ENCODE measurements around the gene YIPF4. TPM values are rescaled to one million over a fixed set of nuclear protein-coding genes. Genes with fewer than 3 reads are reported as not detected.
"Not testable (repeated sequence)": the region's sequence is repeated elsewhere in the genome, so short reads cannot be mapped to it uniquely, and the experiment has no call there.

The YIPF4 gene
- total RNA-seq, 1 experiment from 2014 or later, result 57.0 TPM

- no peaks in the 10 kb centered on the region for H3K9me3 Mint-ChIP-seq (ENCODE audit: low read depth, unreplicated experiment)
- no peak for DNase-seq
- TF ChIP-seq CTCF (IDR thresholded peaks at IDR 0.05; ENCODE audit: unreplicated experiment), result no peak
- peaks cover 7% of the 10 kb centered on the region for H3K4me1 Mint-ChIP-seq (ENCODE audit: low read depth, unreplicated experiment)
- H3K4me3 Mint-ChIP-seq (ENCODE audit: low read depth, unreplicated experiment), result no peak overlapping the region
- H3K27me3 Mint-ChIP-seq (ENCODE audit: unreplicated experiment), result no peaks in the 10 kb centered on the region
- intact Hi-C loops (cut with micrococcal nuclease; ENCODE audit: unreplicated experiment), result no loop called here
- no peak overlapping the region for H3K27ac Mint-ChIP-seq (ENCODE audit: unreplicated experiment)
- H3K36me3 Mint-ChIP-seq (ENCODE audit: insufficient read depth, unreplicated experiment), result peaks cover under 1% of the 10 kb centered on the region
- BruUV-seq (replicated peaks), result no TSS peak
- CTCF ChIA-PET, result no interaction called here
These were observed 5.4 kb upstream of the YIPF4 start for GRCh38 chr2:32272279-32272678.

GRCh38 chr2:32274289-32274688, 3.4 kb upstream of the YIPF4 start:
- H3K27me3 Mint-ChIP-seq (ENCODE audit: unreplicated experiment), result no peaks in the 10 kb centered on the region
- H3K27ac Mint-ChIP-seq (ENCODE audit: unreplicated experiment), result no peak overlapping the region
- no peak overlapping the region for H3K4me3 Mint-ChIP-seq (ENCODE audit: low read depth, unreplicated experiment)
- TF ChIP-seq CTCF (IDR thresholded peaks at IDR 0.05; ENCODE audit: unreplicated experiment), result no peak
- H3K4me1 Mint-ChIP-seq (ENCODE audit: low read depth, unreplicated experiment), result peaks cover 7% of the 10 kb centered on the region
- H3K9me3 Mint-ChIP-seq (ENCODE audit: low read depth, unreplicated experiment), result no peaks in the 10 kb centered on the region
- no peak for DNase-seq
- no TSS peak for BruUV-seq (replicated peaks)
- intact Hi-C loops (cut with micrococcal nuclease; ENCODE audit: unreplicated experiment), result no loop called here
- H3K36me3 Mint-ChIP-seq (ENCODE audit: insufficient read depth, unreplicated experiment), result peaks cover 21% of the 10 kb centered on the region
- CTCF ChIA-PET, result no interaction called here

GRCh38 chr2:32275790-32276189, 1.9 kb upstream of the YIPF4 start:
- H3K36me3 Mint-ChIP-seq (ENCODE audit: insufficient read depth, unreplicated experiment), result peaks cover 24% of the 10 kb centered on the region
- DNase-seq; intact Hi-C loops (cut with micrococcal nuclease; ENCODE audit: unreplicated experiment); BruUV-seq (replicated peaks); H3K4me1 Mint-ChIP-seq (ENCODE audit: low read depth, unreplicated experiment); H3K4me3 Mint-ChIP-seq (ENCODE audit: low read depth, unreplicated experiment); H3K27ac Mint-ChIP-seq (ENCODE audit: unreplicated experiment); H3K9me3 Mint-ChIP-seq (ENCODE audit: low read depth, unreplicated experiment); CTCF ChIA-PET; H3K27me3 Mint-ChIP-seq (ENCODE audit: unreplicated experiment): not testable (repeated sequence)

GRCh38 chr2:32277363-32277673, 386 bp upstream of the YIPF4 start:
- CTCF ChIA-PET, result no interaction called here
- DNase-seq, result no peak
- peaks cover 29% of the 10 kb centered on the region for H3K36me3 Mint-ChIP-seq (ENCODE audit: insufficient read depth, unreplicated experiment)
- intact Hi-C loops (cut with micrococcal nuclease; ENCODE audit: unreplicated experiment), result no loop called here
- TF ChIP-seq CTCF (IDR thresholded peaks at IDR 0.05; ENCODE audit: unreplicated experiment), result no peak
- H3K4me1 Mint-ChIP-seq (ENCODE audit: low read depth, unreplicated experiment), result peaks cover 7% of the 10 kb centered on the region
- peak overlapping the region; percentile 92 for H3K27ac Mint-ChIP-seq (ENCODE audit: unreplicated experiment)
- no peaks in the 10 kb centered on the region for H3K27me3 Mint-ChIP-seq (ENCODE audit: unreplicated experiment)
- BruUV-seq (replicated peaks), result TSS peak; percentile 84
- no peaks in the 10 kb centered on the region for H3K9me3 Mint-ChIP-seq (ENCODE audit: low read depth, unreplicated experiment)
- H3K4me3 Mint-ChIP-seq (ENCODE audit: low read depth, unreplicated experiment), result peak overlapping the region; percentile 87

GRCh38 chr2:32278478-32278853, 762 bp downstream of the YIPF4 start:
- peak overlapping the region; percentile 92 for H3K27ac Mint-ChIP-seq (ENCODE audit: unreplicated experiment)
- H3K4me1 Mint-ChIP-seq (ENCODE audit: low read depth, unreplicated experiment), result peaks cover 14% of the 10 kb centered on the region
- intact Hi-C loops (cut with micrococcal nuclease; ENCODE audit: unreplicated experiment), result no loop called here
- CTCF ChIA-PET, result no interaction called here
- BruUV-seq (replicated peaks), result no TSS peak
- no peak for TF ChIP-seq CTCF (IDR thresholded peaks at IDR 0.05; ENCODE audit: unreplicated experiment)
- H3K36me3 Mint-ChIP-seq (ENCODE audit: insufficient read depth, unreplicated experiment), result peaks cover 29% of the 10 kb centered on the region
- no peak for DNase-seq
- H3K27me3 Mint-ChIP-seq (ENCODE audit: unreplicated experiment), result no peaks in the 10 kb centered on the region
- H3K9me3 Mint-ChIP-seq (ENCODE audit: low read depth, unreplicated experiment), result no peaks in the 10 kb centered on the region
- H3K4me3 Mint-ChIP-seq (ENCODE audit: low read depth, unreplicated experiment), result peak overlapping the region; percentile 87

Data from Calu3 (cell line).